Transverse colon (tissue), 4 donors: Measurements from ENCODE around the gene FOXP1. TPM values are rescaled to one million over a fixed set of nuclear protein-coding genes. Genes with fewer than 3 reads are reported as not detected.

Experiments used
- DNase-seq: peaks from one replicate; pipeline ENCODE4 v3.0.0-alpha.2; 2019
- H3K27ac ChIP-seq, 4 donors: fragments of 200-600 bp; sonication (generic); 2 replicates each; pipeline ENCODE4 v1.5.1; 2016 to 2018; ENCODE audit warnings: inconsistent platforms in 4 of 4
- H3K27me3 ChIP-seq: fragments of 200-600 bp; sonication (generic); 2 replicates; pipeline ENCODE4 v1.5.1; 2017; ENCODE audit warnings: inconsistent platforms
- H3K36me3 ChIP-seq, 4 donors: fragments of 200-600 bp; sonication (generic); 2 replicates each; pipeline ENCODE4 v1.5.1; 2017 to 2019; ENCODE audit warnings: inconsistent platforms in 4 of 4
- H3K4me1 ChIP-seq, 4 donors: fragments of 200-600 bp; sonication (generic); 2 replicates each; pipeline ENCODE4 v1.5.1; 2017 to 2020; ENCODE audit warnings: inconsistent platforms in 4 of 4
- H3K4me3 ChIP-seq, 4 donors: fragments of 200-600 bp; sonication (generic); 1 replicate in 1 of 4; 2 replicates in 3 of 4; pipeline versions ENCODE4 v1.5.1 to v1.6.1; 2017 to 2019; ENCODE audit warnings: inconsistent platforms in 4 of 4
- H3K9me3 ChIP-seq, 2 donors: fragments of 200-600 bp; sonication (generic); 2 replicates each; pipeline ENCODE4 v1.5.1; 2017 to 2019; ENCODE audit warnings: inconsistent platforms in 2 of 2
- EP300 ChIP-seq: sonication (generic); formaldehyde crosslinking; IDR thresholded peaks from one replicate; pipeline ENCODE4 v1.6.1; 2017; ENCODE audit warnings: antibody characterized with exemption, low read depth
- POLR2A ChIP-seq: fragments of 450-650 bp; IDR thresholded peaks from one replicate; pipeline ENCODE4 v1.6.1; 2016; ENCODE audit warnings: antibody characterized with exemption, mild to moderate bottlenecking, moderate library complexity
- POLR2AphosphoS5 ChIP-seq, 3 donors: sonication (generic); formaldehyde crosslinking; IDR thresholded peaks; one replicate each; pipeline ENCODE4 v1.6.1; 2016; ENCODE audit warnings: antibody characterized with exemption in 3 of 3
- WGBS, 2 donors: methylation state at CpG; one replicate each; pipeline ENCODE4 v1.1.5; 2018; ENCODE audit warnings: low coverage in 1 of 2; 5-methylcytosine and 5-hydroxymethylcytosine counted together
- in situ Hi-C, 4 donors: fragments of 200-750 bp; cut with MboI; loops; one replicate each; pipeline versions ENCODE4 v1.15.0 to v1.15.1; 2017; ENCODE audit warnings: low sequenced_read_pairs in 3 of 4, low pct_ligation_motif_present in 1 of 4, low pct_unique_long_range_greater_than_20kb in 1 of 4
- intact Hi-C: fragments of 100-400 bp; cut with DNase I; formaldehyde crosslinking; loops from one replicate; pipeline ENCODE4 v1.15.1; 2023; ENCODE audit warnings: low total_unique reads
- total RNA-seq, 4 donors: library from RNA; depleted of rRNA; stranded (reverse); fragments of >200 nt; gene quantifications; one replicate each; pipeline ENCODE4 v1.1.0, GENCODE V29; 2016
- TF ChIP-seq, protein P1 (sequence below), 5 experiments: fragments of 200-600 bp in 3 of 5; fragments of 450-650 bp in 2 of 5; sonication (generic) in 3 of 5; IDR thresholded peaks; 1 replicate in 2 of 5; 2 replicates in 3 of 5; pipeline ENCODE4 v1.5.1; 2016 to 2017; ENCODE audit warnings: antibody characterized with exemption in 5 of 5, inconsistent platforms in 3 of 5, mild to moderate bottlenecking in 2 of 5, moderate library complexity in 1 of 5

Gene FOXP1
- total RNA-seq, 4 donors from 2014 or later: 102 to 260 (median 150) TPM

DNA sequence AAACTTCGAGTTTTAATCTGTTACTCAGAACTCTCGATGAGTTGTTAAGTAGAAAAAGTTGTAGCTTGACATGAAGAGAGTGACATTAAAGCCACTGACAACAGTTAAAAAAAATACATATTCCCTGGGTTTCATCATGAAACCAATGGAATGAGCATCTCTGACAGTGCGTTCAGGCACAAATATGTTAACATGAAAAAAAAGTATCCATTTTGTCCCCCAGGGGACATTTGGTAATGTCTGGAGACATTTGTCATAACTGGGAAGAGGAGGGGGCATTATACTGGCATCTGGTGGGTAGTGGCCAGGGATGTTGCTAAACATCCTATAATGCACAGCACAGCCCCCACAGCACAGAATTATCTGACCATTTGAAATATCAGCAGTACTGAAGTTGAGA lies 14.8 kb upstream of the FOXP1 start:
- intact Hi-C loops: no loop called here
- TF ChIP-seq EP300 (no peak), POLR2AphosphoS5 (IDR thresholded peaks at IDR 0.05) (no peak), POLR2A (no peak)
- TF ChIP-seq, protein P1, sequence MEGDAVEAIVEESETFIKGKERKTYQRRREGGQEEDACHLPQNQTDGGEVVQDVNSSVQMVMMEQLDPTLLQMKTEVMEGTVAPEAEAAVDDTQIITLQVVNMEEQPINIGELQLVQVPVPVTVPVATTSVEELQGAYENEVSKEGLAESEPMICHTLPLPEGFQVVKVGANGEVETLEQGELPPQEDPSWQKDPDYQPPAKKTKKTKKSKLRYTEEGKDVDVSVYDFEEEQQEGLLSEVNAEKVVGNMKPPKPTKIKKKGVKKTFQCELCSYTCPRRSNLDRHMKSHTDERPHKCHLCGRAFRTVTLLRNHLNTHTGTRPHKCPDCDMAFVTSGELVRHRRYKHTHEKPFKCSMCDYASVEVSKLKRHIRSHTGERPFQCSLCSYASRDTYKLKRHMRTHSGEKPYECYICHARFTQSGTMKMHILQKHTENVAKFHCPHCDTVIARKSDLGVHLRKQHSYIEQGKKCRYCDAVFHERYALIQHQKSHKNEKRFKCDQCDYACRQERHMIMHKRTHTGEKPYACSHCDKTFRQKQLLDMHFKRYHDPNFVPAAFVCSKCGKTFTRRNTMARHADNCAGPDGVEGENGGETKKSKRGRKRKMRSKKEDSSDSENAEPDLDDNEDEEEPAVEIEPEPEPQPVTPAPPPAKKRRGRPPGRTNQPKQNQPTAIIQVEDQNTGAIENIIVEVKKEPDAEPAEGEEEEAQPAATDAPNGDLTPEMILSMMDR (IDR thresholded peaks at IDR 0.05): no peak
- H3K9me3 ChIP-seq: no peaks in the 10 kb centered on the region
- no peak overlapping the region for H3K27ac ChIP-seq
- H3K27me3 ChIP-seq: no peaks in the 10 kb centered on the region
- H3K4me3 ChIP-seq: no peak overlapping the region
- in situ Hi-C loops: loop anchor here in 2 of 4 donors (25.0 kb wide), 5 partner anchors 286 to 886 kb away; no protein-coding TSS in a partner anchor
- peaks cover 0 to 3% (median 0%) of the 10 kb centered on the region in 4 donors for H3K4me1 ChIP-seq
- no peak for DNase-seq
- H3K36me3 ChIP-seq: no peaks in the 10 kb centered on the region
- 83 to 86% methylated on average over 3 of the region's 3 CpGs for WGBS, 2 donors

DNA sequence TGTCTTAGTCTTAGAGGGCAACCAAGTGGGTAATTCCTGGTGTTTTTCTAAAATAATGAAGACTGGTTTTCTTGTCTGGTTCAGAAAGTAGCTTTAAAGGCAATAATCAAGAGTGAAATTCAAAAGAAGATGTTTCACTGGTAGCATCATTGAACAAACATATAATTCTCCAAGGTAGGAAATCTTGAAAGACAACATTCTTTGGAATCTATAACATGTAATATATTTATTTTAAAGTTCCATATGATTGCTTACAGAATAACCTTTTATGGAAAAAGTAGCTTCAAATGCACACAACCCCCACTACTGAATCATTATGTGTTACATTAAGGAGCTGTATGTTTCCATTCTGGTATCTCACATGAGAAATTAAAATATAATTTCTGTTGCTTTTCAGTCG lies 13.8 kb upstream of the FOXP1 start:
- DNase-seq: no peak
- Histone ChIP-seq H3K9me3 (no peaks in the 10 kb centered on the region), H3K27me3 (no peaks in the 10 kb centered on the region), H3K4me1 (no peaks in the 10 kb centered on the region), H3K36me3 (no peaks in the 10 kb centered on the region), H3K27ac (no peak overlapping the region), H3K4me3 (no peak overlapping the region)
- intact Hi-C loops (no loop called here), in situ Hi-C loops (loop anchor here in 2 of 4 donors (25.0 kb wide), 5 partner anchors 285 to 885 kb away; no protein-coding TSS in a partner anchor)
- WGBS, 2 donors: 83 to 88% methylated on average over 1 of the region's 1 CpG
- no peak for TF ChIP-seq EP300
- TF ChIP-seq POLR2AphosphoS5 (IDR thresholded peaks at IDR 0.05): no peak
- no peak for TF ChIP-seq POLR2A
- TF ChIP-seq, protein P1 (IDR thresholded peaks at IDR 0.05): no peak

DNA sequence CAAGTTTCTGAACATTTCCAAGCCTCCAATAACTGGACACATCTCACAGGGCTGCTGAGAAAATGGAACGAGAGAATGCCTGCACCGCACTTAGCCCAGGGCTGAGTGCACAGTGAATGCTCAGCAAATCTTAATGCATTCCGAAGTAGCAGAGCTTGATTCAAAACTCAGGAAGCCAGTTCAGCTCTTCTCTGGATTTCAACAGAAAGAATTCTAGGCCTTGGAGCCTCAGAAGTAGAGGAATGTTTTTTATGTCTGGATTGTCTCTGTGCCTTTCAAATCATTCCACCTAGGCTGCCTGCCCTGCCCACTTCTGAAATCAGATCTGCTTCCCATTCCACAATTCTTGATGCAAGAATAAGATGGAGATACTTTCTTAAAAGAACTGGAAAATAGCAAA lies 9.6 kb upstream of the FOXP1 start:
- Histone ChIP-seq H3K4me1 (no peaks in the 10 kb centered on the region), H3K27ac (no peak overlapping the region), H3K36me3 (no peaks in the 10 kb centered on the region), H3K27me3 (no peaks in the 10 kb centered on the region), H3K4me3 (no peak overlapping the region), H3K9me3 (no peaks in the 10 kb centered on the region)
- intact Hi-C loops (no loop called here), in situ Hi-C loops (loop anchor here in 2 of 4 donors (25.0 kb wide), 5 partner anchors 281 to 881 kb away; no protein-coding TSS in a partner anchor)
- WGBS, 2 donors: 85% methylated on average over 3 of the region's 3 CpGs; no CpG with 5 or more reads in 1 of the 2 donors
- TF ChIP-seq, protein P1 (IDR thresholded peaks at IDR 0.05): no peak
- TF ChIP-seq EP300 (no peak), POLR2A (no peak), POLR2AphosphoS5 (IDR thresholded peaks at IDR 0.05) (no peak)
- DNase-seq: no peak

DNA sequence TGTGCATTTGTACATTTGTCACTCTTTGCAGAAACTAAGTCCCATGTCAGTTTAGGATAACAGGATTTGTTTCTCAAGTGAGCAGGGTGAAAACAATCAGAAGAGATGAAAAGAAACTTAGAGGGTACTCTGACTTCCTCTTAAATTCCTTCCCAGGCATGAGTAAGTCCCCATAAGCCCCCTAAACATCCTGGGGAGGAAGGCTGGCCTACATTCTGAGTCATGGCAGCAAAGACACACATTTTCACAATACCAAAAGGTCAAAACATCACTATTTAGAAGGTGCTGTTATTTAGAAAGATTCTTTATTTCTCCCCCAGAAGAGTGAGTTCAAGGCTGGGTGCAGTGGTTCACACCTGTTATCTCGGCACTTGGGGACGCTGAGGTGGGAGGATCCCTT lies 7.6 kb upstream of the FOXP1 start:
- in situ Hi-C loops: loop anchor here in 2 of 4 donors (25.0 kb wide), 5 partner anchors 279 to 879 kb away; no protein-coding TSS in a partner anchor
- H3K36me3 ChIP-seq: no peaks in the 10 kb centered on the region
- DNase-seq: no peak
- TF ChIP-seq, protein P1 (IDR thresholded peaks at IDR 0.05): no peak
- no peak for TF ChIP-seq EP300
- TF ChIP-seq POLR2A: no peak
- intact Hi-C loops: no loop called here
- H3K9me3 ChIP-seq: no peaks in the 10 kb centered on the region
- H3K27ac ChIP-seq: no peak overlapping the region
- H3K4me3 ChIP-seq: no peak overlapping the region
- no peaks in the 10 kb centered on the region for H3K27me3 ChIP-seq
- 96% methylated on average over 2 of the region's 2 CpGs; no CpG with 5 or more reads in 1 of the 2 donors for WGBS, 2 donors
- peaks cover 0 to 4% (median 4%) of the 10 kb centered on the region in 4 donors for H3K4me1 ChIP-seq
